HEK293 (cell line): ENCODE results near the gene CHSY1.

Experiments used
- CTCF ChIP-seq: fragments of 450-650 bp; formaldehyde crosslinking; IDR thresholded peaks from 2 replicates; pipeline ENCODE4 v1.5.1; 2016; ENCODE audit warnings: missing biosample characterization, missing genetic modification characterization
- KLF9 ChIP-seq: fragments of 450-650 bp; formaldehyde crosslinking; IDR thresholded peaks from 2 replicates; pipeline ENCODE4 v1.5.1; 2016; ENCODE audit warnings: missing biosample characterization, missing genetic modification characterization, low read depth
- PATZ1 ChIP-seq: fragments of 450-650 bp; formaldehyde crosslinking; IDR thresholded peaks from 2 replicates; pipeline ENCODE4 v1.5.1; 2016; ENCODE audit warnings: missing biosample characterization, missing genetic modification characterization
- ZBTB21 ChIP-seq: fragments of 450-650 bp; formaldehyde crosslinking; IDR thresholded peaks from 2 replicates; pipeline ENCODE4 v1.5.1; 2017; ENCODE audit warnings: missing biosample characterization, missing genetic modification characterization
- ZNF132 ChIP-seq: fragments of 450-650 bp; formaldehyde crosslinking; IDR thresholded peaks from 2 replicates; pipeline ENCODE4 v1.5.1; 2017; ENCODE audit warnings: missing biosample characterization, missing genetic modification characterization, borderline replicate concordance
- ZNF548 ChIP-seq: fragments of 450-650 bp; formaldehyde crosslinking; IDR thresholded peaks from 2 replicates; pipeline ENCODE4 v1.5.1; 2016; ENCODE audit warnings: missing biosample characterization, missing genetic modification characterization
- ZNF660 ChIP-seq: fragments of 450-650 bp; IDR thresholded peaks from 2 replicates; pipeline ENCODE4 v1.5.1; 2018; ENCODE audit warnings: missing biosample characterization, mild to moderate bottlenecking, missing genetic modification characterization

- TF ChIP-seq ZBTB21 (tag by site-specific recombination) (no peak), ZNF132 (tag by site-specific recombination) (no peak), ZNF660 (no peak), ZNF548 (no peak), CTCF (tag by site-specific recombination) (no peak), KLF9 (no peak), PATZ1 (tag by site-specific recombination) (no peak)
These were observed 97.8 kb downstream of the CHSY1 start for GRCh38 chr15:101153801-101154656.
